K562 (cell line): Measurements from ENCODE around the gene MRPS5. TPM values are rescaled to one million over a fixed set of nuclear protein-coding genes. Genes with fewer than 3 reads are reported as not detected.

Experiments
- ATAC-seq: fragments of 200-7000 bp; cut with Tn5 transposase; 3 replicates; pipeline ENCODE4 v1.9.1; 2020; ENCODE audit warnings: moderate library complexity
- BruUV-seq: library from RNA; stranded (reverse); fragments of 400-500 nt; replicated peaks from 2 replicates; lab custom pipeline; 2021; lab: Mats Ljungman, UMichigan
- CTCF ChIA-PET: fragments of 300-600 bp; formaldehyde crosslinking; extraction: SDS; loops from one replicate; lab custom pipeline; 2021; ENCODE audit warnings: low intra/inter-chr PET ratio; lab: Yijun Ruan, JAX
- POLR2A ChIA-PET: fragments of 300-600, 350-650 bp; sonication (Branson Sonifier 250); formaldehyde crosslinking; extraction: SDS; loops from one replicate; lab custom pipeline; 2021; ENCODE audit warnings: antibody characterized with exemption, inconsistent platforms; lab: Yijun Ruan, JAX
- DNase-seq, 4 experiments: peaks; one replicate each; pipeline versions ENCODE4 v3.0.0 to v3.0.0-alpha.2; 2011 to 2018; ENCODE audit warnings: low spot score in 3 of 4, mixed read lengths in 3 of 4; ENCODE audit errors: extremely low read depth in 1 of 4
- FAIRE-seq: peaks from 2 replicates; lab custom pipeline; 2011; peaks lifted over from hg19 to GRCh38; lab: Jason Lieb, UNC
- H2AFZ ChIP-seq: 2 replicates; pipeline ENCODE4 v1.6.0; 2011; ENCODE audit warnings: low read depth, low read length, control low read depth, inconsistent platforms
- H3K27ac ChIP-seq: fragments of 200-600 bp; 3 replicates; pipeline ENCODE4 v1.8.0; 2011; ENCODE audit warnings: low read depth, mild to moderate bottlenecking, control low read depth, inconsistent platforms, low read length, moderate library complexity, mixed read lengths; ENCODE audit errors: extremely low read depth
- H3K27me3 ChIP-seq, 2 experiments: fragments of 300-600 bp in 1 of 2; 2 replicates in 1 of 2; 3 replicates in 1 of 2; pipeline versions ENCODE4 v1.6.0 to v1.8.0; 2011; ENCODE audit warnings: inconsistent platforms in 2 of 2, low read length in 2 of 2, mild to moderate bottlenecking in 1 of 2, mixed read lengths in 1 of 2, moderate library complexity in 1 of 2; ENCODE audit not compliant: control insufficient read depth in 2 of 2, insufficient read depth in 2 of 2
- H3K36me3 ChIP-seq: fragments of 300-600 bp; 3 replicates; pipeline ENCODE4 v1.8.0; 2011; ENCODE audit warnings: mild to moderate bottlenecking, low read length, inconsistent platforms; ENCODE audit not compliant: control insufficient read depth, insufficient read depth
- H3K4me1 ChIP-seq, 2 experiments: fragments of 200-600 bp in 1 of 2; replicated peaks in 1 of 2; 2 replicates in 1 of 2; 3 replicates in 1 of 2; pipeline versions ENCODE4 v1.5.1 to v1.8.0; 2011; ENCODE audit warnings: inconsistent platforms in 2 of 2, low read length in 2 of 2, mild to moderate bottlenecking in 1 of 2, mixed read lengths in 1 of 2, moderate library complexity in 1 of 2; ENCODE audit not compliant: control insufficient read depth in 2 of 2, insufficient read depth in 2 of 2
- H3K4me2 ChIP-seq: 2 replicates; pipeline ENCODE4 v1.6.1; 2011; ENCODE audit warnings: low read length, control low read depth, inconsistent platforms, mixed read lengths; ENCODE audit not compliant: insufficient read depth
- H3K4me3 ChIP-seq: fragments of 200-600 bp; sonication (generic), shearing (Covaris generic); 2 replicates; pipeline ENCODE4 v1.5.1; 2016; ENCODE audit warnings: control low read depth, inconsistent platforms
- H3K79me2 ChIP-seq: fragments of 200-600 bp; 3 replicates; pipeline ENCODE4 v1.8.0; 2011; ENCODE audit warnings: low read length, inconsistent platforms; ENCODE audit not compliant: control insufficient read depth, insufficient read depth
- H3K9ac ChIP-seq, 2 experiments: 2 replicates each; pipeline versions ENCODE4 v1.6.0 to v1.6.1; 2011; ENCODE audit warnings: low read depth in 2 of 2, low read length in 2 of 2, control low read depth in 1 of 2, inconsistent platforms in 1 of 2, mild to moderate bottlenecking in 1 of 2, mixed read lengths in 1 of 2; ENCODE audit not compliant: insufficient read depth in 1 of 2
- H3K9me1 ChIP-seq: one replicate; pipeline ENCODE4 v1.6.0; 2011; ENCODE audit warnings: inconsistent platforms, mild to moderate bottlenecking, low read length, moderate library complexity; ENCODE audit not compliant: control insufficient read depth, insufficient read depth
- H3K9me3 ChIP-seq: replicated peaks from 2 replicates; pipeline ENCODE4 v1.5.1; 2011; ENCODE audit warnings: low read depth, low read length, inconsistent platforms; ENCODE audit not compliant: control insufficient read depth, insufficient read depth
- H4K20me1 ChIP-seq: replicated peaks from 2 replicates; pipeline ENCODE4 v1.6.1; 2011; ENCODE audit warnings: low read length, inconsistent platforms, mixed read lengths; ENCODE audit not compliant: control insufficient read depth, insufficient read depth
- CTCFL ChIP-seq: IDR thresholded peaks from 2 replicates; pipeline ENCODE4 v1.6.1; 2011; ENCODE audit warnings: borderline replicate concordance, low read depth, mild to moderate bottlenecking, moderate library complexity, low read length; ENCODE audit not compliant: insufficient read depth, poor library complexity, severe bottlenecking
- EHMT2 ChIP-seq: fragments of 450-650 bp; IDR thresholded peaks from 2 replicates; pipeline ENCODE4 v1.6.1; 2018; ENCODE audit warnings: antibody characterized with exemption
- FOS ChIP-seq: IDR thresholded peaks from 3 replicates; pipeline ENCODE4 v1.6.1; 2011; ENCODE audit not compliant: insufficient read length; ENCODE audit errors: extremely low read depth
- MAZ ChIP-seq, 2 experiments: fragments of 450-650 bp in 1 of 2; sonication (generic) in 1 of 2; formaldehyde crosslinking; IDR thresholded peaks in 1 of 2; conservative IDR thresholded peaks in 1 of 2; 2 replicates each; pipeline versions ENCODE4 v1.4.0 to v1.5.0; 2020; ENCODE audit warnings: mild to moderate bottlenecking in 1 of 2, missing genetic modification reagents in 1 of 2
- MTA3 ChIP-seq: fragments of 450-650 bp; formaldehyde crosslinking; IDR thresholded peaks from 2 replicates; pipeline ENCODE4 v1.6.1; 2017; ENCODE audit warnings: mild to moderate bottlenecking, borderline replicate concordance
- NFATC3 ChIP-seq: fragments of 450-650 bp; IDR thresholded peaks from 2 replicates; pipeline ENCODE4 v1.6.1; 2017; ENCODE audit warnings: mild to moderate bottlenecking
- RB1 ChIP-seq: fragments of 450-650 bp; IDR thresholded peaks from 2 replicates; pipeline ENCODE4 v1.6.1; 2017; ENCODE audit warnings: low read depth, mild to moderate bottlenecking
- ZNF263 ChIP-seq: sonication (generic); formaldehyde crosslinking; IDR thresholded peaks from 2 replicates; pipeline ENCODE4 v1.8.0; 2022; ENCODE audit warnings: mild to moderate bottlenecking, missing genetic modification reagents, borderline replicate concordance
- WGBS: fragments of 100-300 bp; shearing (Covaris generic); methylation state at CpG from one replicate; pipeline ENCODE4 v1.1.6; 2016; ENCODE audit warnings: low coverage, mixed read lengths; ENCODE audit not compliant: insufficient coverage; ENCODE audit errors: missing lambda C conversion rate; 5-methylcytosine and 5-hydroxymethylcytosine counted together
- in situ Hi-C: fragments of 300-500 bp; cut with MboI; formaldehyde crosslinking; loops from 4 replicates; pipeline ENCODE4 v1.15.0; 2018; ENCODE audit warnings: inconsistent platforms, mixed read lengths
- intact Hi-C: fragments of 100-400 bp; cut with micrococcal nuclease; formaldehyde crosslinking; loops from 2 replicates; pipeline ENCODE4 v1.14.2; 2022
- polyA plus RNA-seq, 8 experiments: library from polyadenylated mRNA; depleted of rRNA in 4 of 8; stranded (reverse) in 5 of 8; unstranded in 3 of 8; fragments of >200 nt; fragmentation: Nextera tagmentation in 2 of 8; fragmentation: Illumina TruSeq in 1 of 8; extraction: Ambion mirVana in 2 of 8; extraction: Trizol in 1 of 8; gene quantifications; 2 replicates each; pipeline versions ENCODE4 v1.2.1 to v1.2.3, GENCODE V29; 2011 to 2014; ENCODE audit warnings: inconsistent platforms in 1 of 8, missing spikeins in 1 of 8
- total RNA-seq, 7 experiments: library from RNA; depleted of rRNA in 6 of 7; stranded (reverse); fragments of >200 nt in 6 of 7; fragmentation: Illumina TruSeq in 2 of 7; extraction: Trizol in 2 of 7; gene quantifications; 2 replicates each; pipeline versions ENCODE4 v1.2.1 to v1.2.3, GENCODE V29; 2011 to 2021; ENCODE audit warnings: low replicate concordance in 1 of 7
- TF ChIP-seq, protein P1 (sequence below), 2 experiments: fragments of 450-650 bp; formaldehyde crosslinking in 1 of 2; IDR thresholded peaks; 2 replicates each; pipeline versions ENCODE4 v1.4.0 to v1.6.1; 2014 to 2020; ENCODE audit warnings: mild to moderate bottlenecking in 2 of 2, borderline replicate concordance in 1 of 2, low read depth in 1 of 2

MRPS5 gene
- total and polyA plus RNA-seq, 9 of the 15 experiments (the other 6 are each of a cell fraction or from before 2014, with no cell fraction given), result 85.0 to 162 (median 118) TPM

DNA sequence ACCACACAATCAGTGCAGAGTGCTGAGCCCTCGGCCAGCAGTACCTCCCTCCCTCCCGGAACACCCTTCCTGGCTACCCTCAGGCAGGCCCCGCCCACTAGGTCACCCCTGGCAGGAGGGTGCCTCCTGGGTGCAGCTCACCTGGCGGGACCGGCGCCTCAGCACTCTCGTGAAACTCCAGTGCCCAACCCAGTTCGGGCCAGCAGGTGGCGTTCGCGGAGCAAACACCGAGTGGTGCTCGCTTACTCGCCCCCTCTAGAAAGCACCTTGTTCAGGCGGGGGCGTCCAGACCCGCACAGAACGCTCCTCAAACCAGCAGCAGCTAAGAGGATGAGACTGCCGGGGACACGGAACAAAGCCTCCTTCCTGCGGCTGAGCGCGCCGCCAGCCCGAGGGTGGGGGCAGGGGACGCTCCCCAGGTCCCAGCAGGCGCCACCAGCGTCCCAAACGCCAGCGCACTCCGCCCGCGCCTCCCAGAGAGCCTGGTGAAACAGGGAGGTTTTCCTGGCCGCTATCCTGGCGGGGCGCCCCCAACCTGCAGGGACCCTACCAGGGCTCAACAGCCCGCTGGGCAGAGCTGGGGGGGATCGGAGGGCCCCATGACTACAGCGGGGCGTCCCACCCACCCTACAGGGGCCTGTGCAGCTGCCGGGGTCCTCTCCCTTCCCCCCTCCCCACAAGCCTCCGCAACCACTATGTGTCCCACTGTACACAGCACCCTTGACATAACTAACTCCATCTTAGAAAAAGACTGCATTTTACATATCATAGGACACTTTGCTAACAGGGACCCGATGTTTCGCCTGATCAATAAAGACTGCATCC, 44.7 kb downstream of the MRPS5 start:
- intact Hi-C loops (loop anchor here (5.0 kb wide), 1 partner anchor 130 kb away; the partner anchor contains the start of gene ZNF892), in situ Hi-C loops (no loop called here)
- ATAC-seq (peak; percentile 95), DNase-seq (peak; percentile 70 to 75 (median 73)), FAIRE-seq (no peak)
- Histone ChIP-seq H4K20me1 (no peaks in the 10 kb centered on the region; the same call in 1 of the 2 replicates), H3K9ac (peak overlapping the region in 1 of 2 experiments; percentile 61; a peak in 2 of 4 replicates), H2AFZ (peak overlapping the region; percentile 81), H3K4me3 (peak overlapping the region; percentile 40), H3K9me3 (no peaks in the 10 kb centered on the region), H3K79me2 (no peaks in the 10 kb centered on the region), H3K27me3 (peaks cover 9 to 60% of the 10 kb centered on the region in 2 experiments; a peak in 3 of 5 replicates), H3K9me1 (no peaks in the 10 kb centered on the region), H3K4me2 (peak overlapping the region; percentile 70), H3K4me1 (peaks cover 0 to 10% of the 10 kb centered on the region in 2 experiments; a peak in 3 of 5 replicates), H3K27ac (no peak overlapping the region), H3K36me3 (no peaks in the 10 kb centered on the region)
- 13% methylated on average over 36 of the region's 44 CpGs for WGBS
- BruUV-seq, result no TSS peak
- POLR2A ChIA-PET, result interaction anchor here (0.5 to 0.6 kb wide), 2 partner anchors 34 to 45 kb away, joined by 3 to 4 read pairs; partner anchors contain the start of gene MRPS5
- CTCF ChIA-PET, result interaction anchor here (0.5 to 1.9 kb wide), 7 partner anchors 38 to 239 kb away, joined by 3 to 11 read pairs (median 3); partner anchors contain the start of gene ZNF892
- TF ChIP-seq ZNF263 (CRISPR knock-in tag) (peak; percentile 84), FOS (no peak), MAZ (CRISPR knock-in tag; conservative IDR thresholded peaks at IDR 0.05 in 1 of 2, IDR thresholded peaks at IDR 0.05 in 1 of 2) (peak; percentile 72 to 86), EHMT2 (no peak), NFATC3 (no peak), RB1 (peak; percentile 39; the same call in 1 of the 2 replicates), CTCFL (peak; percentile 61), MTA3 (peak; percentile 34; the same call in 1 of the 2 replicates)
- TF ChIP-seq, protein P1, sequence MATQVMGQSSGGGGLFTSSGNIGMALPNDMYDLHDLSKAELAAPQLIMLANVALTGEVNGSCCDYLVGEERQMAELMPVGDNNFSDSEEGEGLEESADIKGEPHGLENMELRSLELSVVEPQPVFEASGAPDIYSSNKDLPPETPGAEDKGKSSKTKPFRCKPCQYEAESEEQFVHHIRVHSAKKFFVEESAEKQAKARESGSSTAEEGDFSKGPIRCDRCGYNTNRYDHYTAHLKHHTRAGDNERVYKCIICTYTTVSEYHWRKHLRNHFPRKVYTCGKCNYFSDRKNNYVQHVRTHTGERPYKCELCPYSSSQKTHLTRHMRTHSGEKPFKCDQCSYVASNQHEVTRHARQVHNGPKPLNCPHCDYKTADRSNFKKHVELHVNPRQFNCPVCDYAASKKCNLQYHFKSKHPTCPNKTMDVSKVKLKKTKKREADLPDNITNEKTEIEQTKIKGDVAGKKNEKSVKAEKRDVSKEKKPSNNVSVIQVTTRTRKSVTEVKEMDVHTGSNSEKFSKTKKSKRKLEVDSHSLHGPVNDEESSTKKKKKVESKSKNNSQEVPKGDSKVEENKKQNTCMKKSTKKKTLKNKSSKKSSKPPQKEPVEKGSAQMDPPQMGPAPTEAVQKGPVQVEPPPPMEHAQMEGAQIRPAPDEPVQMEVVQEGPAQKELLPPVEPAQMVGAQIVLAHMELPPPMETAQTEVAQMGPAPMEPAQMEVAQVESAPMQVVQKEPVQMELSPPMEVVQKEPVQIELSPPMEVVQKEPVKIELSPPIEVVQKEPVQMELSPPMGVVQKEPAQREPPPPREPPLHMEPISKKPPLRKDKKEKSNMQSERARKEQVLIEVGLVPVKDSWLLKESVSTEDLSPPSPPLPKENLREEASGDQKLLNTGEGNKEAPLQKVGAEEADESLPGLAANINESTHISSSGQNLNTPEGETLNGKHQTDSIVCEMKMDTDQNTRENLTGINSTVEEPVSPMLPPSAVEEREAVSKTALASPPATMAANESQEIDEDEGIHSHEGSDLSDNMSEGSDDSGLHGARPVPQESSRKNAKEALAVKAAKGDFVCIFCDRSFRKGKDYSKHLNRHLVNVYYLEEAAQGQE (IDR thresholded peaks at IDR 0.05; ENCODE audit: borderline replicate concordance), result peak; percentile 52; the same call in 1 of the 2 replicates
- TF ChIP-seq, protein P1 (CRISPR knock-in tag; IDR thresholded peaks at IDR 0.05; ENCODE audit: low read depth), result no peak
